GM19025 (cell line): ENCODE measurements around the gene ERICH2.
"Not testable (repeated sequence)": the region's sequence is repeated elsewhere in the genome, so short reads cannot be mapped to it uniquely, and the experiment has no call there.

Experiments
- ATAC-seq: cut with Tn5 transposase; IDR thresholded peaks from one replicate; pipeline ENCODE4 v1.9.1; 2021; ENCODE audit warnings: mild to moderate bottlenecking, low read depth, moderate library complexity; ENCODE audit not compliant: unreplicated experiment

The ERICH2 gene, protein sequence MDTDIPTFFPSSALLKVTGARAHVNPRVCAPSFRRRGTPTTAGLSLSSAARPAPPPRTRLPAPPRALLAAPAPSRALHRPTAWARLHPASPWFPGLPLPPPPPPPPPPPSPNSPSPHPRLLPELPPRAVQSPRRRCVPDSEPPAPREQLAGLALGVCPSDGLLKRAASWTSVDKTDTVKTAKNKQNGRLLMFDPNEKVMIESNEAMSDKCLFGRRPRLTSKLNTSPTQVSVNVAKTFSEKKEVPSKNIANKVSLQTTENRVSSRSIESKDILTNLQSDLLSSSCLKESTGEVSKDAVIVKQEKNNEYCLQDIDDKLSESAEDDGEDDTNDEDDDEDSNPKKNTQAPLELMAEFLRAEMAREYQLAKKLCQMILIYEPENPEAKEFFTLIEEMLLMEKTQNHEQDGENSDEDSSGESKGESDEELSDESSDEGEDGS

GRCh38 chr2:170770008-170770605 is at the start of gene ERICH2:
ERICH2 (plus strand) TSS chr2:170770378; CDS start chr2:170770682, 304 bp downstream.
- ATAC-seq, result peak; percentile 36

GRCh38 chr2:170721678-170722077 is 48.5 kb upstream of the ERICH2 start:
- no peak for ATAC-seq

- no peak for ATAC-seq
Measured at GRCh38 chr2:170722301-170722700, 47.9 kb upstream of the ERICH2 start.

GRCh38 chr2:170723446-170723958 is 46.7 kb upstream of the ERICH2 start:
- no peak for ATAC-seq

DNA sequence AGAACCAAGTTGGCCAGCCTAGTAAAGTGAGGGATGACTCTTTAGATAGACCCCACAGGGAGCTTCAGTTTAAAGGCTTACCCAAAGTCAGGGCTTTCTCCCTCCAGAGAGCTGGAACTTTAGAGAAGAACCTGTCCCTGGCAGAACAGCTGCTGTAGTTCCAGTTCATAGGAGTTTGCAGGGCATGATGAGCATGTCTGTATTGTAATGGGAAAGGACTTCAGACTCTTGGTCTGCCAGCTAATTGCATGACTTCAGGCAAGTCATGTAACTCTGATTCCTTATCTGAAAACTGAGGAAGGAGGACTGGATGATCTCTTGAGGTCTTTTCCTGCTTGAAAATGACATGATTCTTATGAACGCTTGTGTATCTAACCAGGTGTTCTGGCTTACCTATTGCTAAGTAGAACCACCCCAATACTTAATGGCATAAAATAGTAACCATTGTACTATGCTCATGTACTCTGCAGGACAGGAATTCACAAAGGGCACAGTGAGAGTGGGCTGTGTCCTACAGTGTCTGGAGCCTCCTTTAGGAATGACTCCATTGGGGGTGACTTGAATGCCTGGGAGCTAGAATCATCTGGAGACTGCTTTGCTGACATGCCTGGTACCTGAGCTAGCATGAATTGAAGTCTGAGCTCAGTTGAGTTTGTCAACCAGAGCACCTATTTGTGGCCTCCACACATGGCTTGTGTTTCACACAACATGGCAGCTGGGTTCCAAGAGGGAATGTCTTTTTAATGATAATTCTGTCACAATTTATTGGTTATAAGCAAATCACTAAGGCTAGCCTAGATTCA is 36.2 kb upstream of the ERICH2 start:
- no peak for ATAC-seq

- ATAC-seq, result not testable (repeated sequence)
Measured at GRCh38 chr2:170734601-170735000, 35.6 kb upstream of the ERICH2 start.

- no peak for ATAC-seq
Measured at GRCh38 chr2:170736628-170737027, 33.5 kb upstream of the ERICH2 start.

DNA sequence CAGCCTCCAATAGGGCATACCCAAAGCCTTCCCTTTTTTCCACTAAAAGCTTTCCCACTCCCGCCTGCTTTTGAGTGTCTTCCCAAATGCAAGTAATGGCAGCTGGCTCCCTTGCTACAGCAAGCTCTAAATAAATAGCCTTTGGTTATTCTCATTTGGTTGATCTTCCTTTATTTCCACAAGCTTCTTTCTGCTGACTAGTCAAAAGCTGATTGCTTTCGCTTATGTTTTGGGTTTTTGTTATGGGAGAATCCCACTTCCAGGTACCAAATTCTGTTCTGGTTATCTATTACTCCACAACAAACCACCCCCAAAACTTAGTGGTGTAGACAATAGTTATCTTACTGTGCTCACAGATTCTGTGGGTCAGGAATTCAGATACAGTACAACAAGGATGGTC is 32.8 kb upstream of the ERICH2 start:
- no peak for ATAC-seq

DNA sequence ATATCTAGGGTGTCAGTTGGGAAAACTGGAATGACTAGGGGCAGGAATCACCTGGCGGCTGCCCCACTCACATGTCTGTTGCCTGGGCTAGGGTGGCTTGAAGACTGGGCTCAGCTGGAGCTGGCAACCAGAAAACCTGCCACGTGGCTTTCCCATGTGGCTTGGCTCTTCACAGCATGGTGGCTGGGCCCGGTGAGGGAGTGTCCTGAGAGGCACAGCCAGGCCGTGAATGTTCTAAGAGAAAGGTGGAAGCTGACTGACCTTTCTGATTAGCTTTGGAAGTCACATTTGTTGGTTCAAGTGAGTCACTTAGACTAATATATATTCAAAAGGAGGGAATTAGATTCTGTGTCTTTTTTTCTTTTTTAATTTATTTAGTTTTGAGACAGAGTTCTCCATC is 32.4 kb upstream of the ERICH2 start:
- no peak for ATAC-seq

- no peak for ATAC-seq
Measured at GRCh38 chr2:170739048-170739447, 31.1 kb upstream of the ERICH2 start.

DNA sequence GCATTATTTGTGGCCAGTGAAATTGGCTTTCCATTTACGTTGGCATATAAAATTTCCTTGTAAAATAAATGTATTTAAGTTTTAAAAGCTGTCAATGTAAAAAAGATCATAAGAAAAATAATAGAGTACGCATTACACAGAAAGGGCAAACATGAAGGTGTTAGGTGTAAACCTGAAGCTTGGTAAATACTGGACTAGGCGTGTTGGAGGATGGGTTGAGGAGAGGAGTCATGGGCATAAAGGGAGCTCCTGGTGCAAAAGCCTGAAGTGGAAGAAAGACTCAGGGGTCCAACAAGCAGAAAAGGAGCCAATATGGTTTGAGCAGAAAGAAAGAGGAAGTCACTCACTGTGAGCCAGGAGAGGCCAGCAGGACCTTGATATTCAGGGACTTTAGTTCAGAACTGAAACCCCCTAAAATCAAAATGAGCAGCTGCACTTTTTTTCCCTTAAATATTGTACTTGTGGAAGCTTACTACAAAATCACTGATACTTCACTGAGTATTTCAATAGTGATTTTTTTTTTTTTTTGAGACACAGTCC is 30.6 kb upstream of the ERICH2 start:
- ATAC-seq, result no peak

DNA sequence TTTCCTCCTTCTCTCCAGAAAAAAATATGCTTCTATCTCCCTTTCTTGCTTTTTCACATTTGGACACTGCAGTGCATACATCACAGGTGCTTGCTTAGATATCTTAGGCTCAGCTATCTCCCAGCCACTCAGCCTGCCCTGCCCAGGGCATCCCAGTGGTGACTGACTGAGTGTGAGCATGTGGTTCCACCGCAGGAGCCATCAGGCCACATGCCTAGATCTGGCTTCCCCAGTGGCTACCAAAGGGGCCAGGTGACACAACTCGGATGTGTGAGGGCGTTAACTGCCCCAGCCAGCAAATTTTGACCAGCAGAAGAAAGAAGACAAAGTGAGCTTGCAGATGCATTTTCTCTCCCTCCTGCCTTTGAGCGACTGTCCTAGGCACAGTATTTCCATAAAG is 29.5 kb upstream of the ERICH2 start:
- ATAC-seq, result no peak

- ATAC-seq, result no peak
Measured at GRCh38 chr2:170742000-170742399, 28.2 kb upstream of the ERICH2 start.

- ATAC-seq, result no peak
Measured at GRCh38 chr2:170742896-170743529, 27.2 kb upstream of the ERICH2 start.

DNA sequence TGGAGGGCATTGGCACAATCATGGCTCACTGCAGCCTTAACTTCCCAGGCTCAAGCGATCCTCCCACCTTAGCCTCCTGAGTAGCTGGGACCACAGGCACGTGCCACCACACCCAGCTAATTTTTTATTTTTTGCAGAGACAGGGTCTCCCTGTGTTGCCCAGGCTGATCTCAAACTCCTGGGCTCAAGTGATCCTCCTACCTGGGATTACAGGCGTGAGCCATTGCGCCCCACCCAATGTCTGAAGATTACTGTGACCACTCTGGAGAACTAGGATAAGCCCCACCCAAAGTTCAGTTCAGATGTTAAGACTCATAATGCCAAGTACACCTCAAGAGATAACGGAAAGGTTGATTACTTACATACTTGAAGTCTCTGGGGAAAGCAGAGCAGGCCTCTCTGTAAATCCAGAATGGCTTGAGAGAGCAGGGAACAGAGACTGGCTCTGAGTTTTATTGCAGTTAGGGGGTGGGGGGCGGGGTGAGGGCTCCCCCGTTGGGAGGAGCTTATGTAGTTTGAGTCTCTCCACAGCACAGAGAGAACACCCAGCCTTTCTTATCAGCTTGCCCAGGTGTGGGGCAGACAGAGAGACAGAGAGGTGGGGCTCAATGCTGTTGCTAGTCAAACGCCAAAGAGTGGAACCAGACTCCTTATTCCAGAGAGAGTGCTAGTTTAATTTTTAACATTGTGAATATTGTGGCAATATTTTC is 26.5 kb upstream of the ERICH2 start:
- ATAC-seq, result no peak

- no peak for ATAC-seq
Measured at GRCh38 chr2:170744248-170745002, 25.8 kb upstream of the ERICH2 start.

GRCh38 chr2:170745305-170745704 is 24.9 kb upstream of the ERICH2 start:
- ATAC-seq, result no peak

DNA sequence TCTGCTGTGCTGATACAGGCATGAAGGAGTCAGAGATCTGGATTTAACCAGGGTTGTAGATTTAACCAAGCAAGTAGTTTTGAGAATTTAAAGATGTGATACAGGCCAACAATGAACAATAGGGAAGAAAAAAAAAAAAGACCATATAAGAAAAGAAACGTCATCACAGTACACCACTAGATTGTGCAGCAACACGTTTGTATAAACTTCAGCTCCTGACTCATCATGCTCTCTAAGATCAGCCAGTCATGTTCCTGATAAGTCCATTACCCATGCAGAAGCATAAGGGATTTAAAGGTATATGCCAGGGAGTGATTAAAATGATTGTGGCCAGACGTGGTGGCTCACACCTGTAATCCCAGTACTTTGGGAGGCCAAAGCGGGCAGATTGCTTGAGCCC is 22.3 kb upstream of the ERICH2 start:
- ATAC-seq, result no peak

- ATAC-seq, result not testable (repeated sequence)
Measured at GRCh38 chr2:170751555-170751954, 18.6 kb upstream of the ERICH2 start.
